Melanocyte of skin (primary cell): Measurements from ENCODE around the gene RBM22. TPM values are rescaled to one million over a fixed set of nuclear protein-coding genes. Genes with fewer than 3 reads are reported as not detected.

ENCODE experiments used
- total RNA-seq, 2 donors: library from RNA; depleted of rRNA; stranded (reverse); fragments of >200 nt; gene quantifications; 2 replicates each; pipeline ENCODE4 v1.2.3, GENCODE V29; 2012

The RBM22 gene
- total RNA-seq: 10 to 100 TPM; 24.1 to 28.6 TPM

DNA sequence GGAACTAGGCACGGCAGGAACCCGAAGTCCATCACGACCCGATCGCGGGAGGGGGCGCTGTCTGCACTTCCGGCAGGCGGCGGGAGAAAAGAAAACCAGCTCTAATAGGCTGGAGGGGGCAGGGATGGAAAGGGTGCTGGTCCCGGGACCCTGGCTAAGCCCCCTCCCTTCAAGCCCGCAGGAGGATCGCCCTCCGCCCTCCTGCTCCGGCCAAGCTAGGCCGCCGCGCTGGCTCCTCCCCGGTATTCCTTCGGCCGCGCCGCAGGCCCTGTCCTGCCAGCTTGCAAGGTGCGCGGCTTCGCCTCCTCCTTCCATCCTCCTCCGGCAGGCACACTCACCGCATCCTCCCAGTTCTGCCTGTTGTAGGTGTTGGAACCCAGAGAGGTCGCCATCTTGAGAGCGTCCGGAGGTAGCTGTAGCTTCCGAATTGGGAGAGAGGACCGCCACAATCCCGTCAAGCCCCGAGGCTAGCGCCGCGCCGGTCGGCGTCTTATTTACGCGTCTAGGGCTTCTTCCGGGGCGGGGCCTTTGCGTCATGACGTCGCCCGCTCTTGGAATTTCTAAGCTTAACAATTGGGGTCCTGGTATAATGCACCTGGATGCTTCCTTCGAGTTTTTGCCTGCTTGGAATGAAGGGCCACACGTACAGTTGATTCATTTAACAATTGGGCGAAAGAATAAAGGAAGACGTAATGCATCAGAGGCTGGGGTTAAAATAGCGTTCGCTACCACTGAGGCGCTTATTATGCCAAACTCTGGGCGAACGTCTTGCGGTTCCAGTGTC lies at the start of gene RBM22:
Gene RBM22, minus strand, starts transcription at position 469 of the 784 bp plus-strand sequence. Its CDS starts 77 bp downstream, at position 392.

DNA sequence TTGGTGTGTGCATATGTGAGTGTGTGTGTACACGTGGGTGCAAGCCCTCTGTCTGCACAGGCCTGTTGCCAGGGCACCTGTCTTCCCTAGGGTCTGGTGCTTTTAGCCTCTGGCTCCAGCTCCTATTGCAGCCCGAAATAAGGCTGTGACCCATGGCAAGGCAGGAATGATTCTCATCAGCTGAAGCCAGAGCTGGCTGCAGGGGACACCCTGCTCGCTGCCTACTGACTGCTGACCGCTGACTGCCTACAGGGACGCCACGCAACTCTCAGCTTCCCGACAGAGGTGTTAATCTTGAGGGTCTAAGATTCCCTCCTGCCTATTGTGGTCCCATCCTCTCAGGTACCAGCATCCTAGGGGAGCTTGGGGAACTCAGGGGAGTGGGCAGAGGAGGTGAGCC lies 39.8 kb downstream of the RBM22 start, which contains the start of gene MYOZ3:
Gene MYOZ3, plus strand, starts transcription at position 166 of the 400 bp plus-strand sequence. CDS start 1,691 bp downstream, outside the sequence.

Other genes with a start within 250 kb of the RBM22 start
- 10 to 100 TPM; 43.7 to 45.6 TPM for gene NDST1, start 192.9 kb downstream of the RBM22 start, total RNA-seq
- 1 to 10 TPM; 4.0 to 4.8 TPM for gene SYNPO, start 60.4 kb downstream of the RBM22 start, total RNA-seq
- gene MYOZ3, start 39.8 kb downstream of the RBM22 start, total RNA-seq: 1 to 10 TPM in 1 of 2 donors, under 1 TPM in 1; 0.34 to 1.3 TPM
- gene DCTN4, start 58.0 kb upstream of the RBM22 start, total RNA-seq: 10 to 100 TPM; 49.6 to 57.8 TPM
- 10 to 100 TPM in 1 of 2 donors, 1 to 10 TPM in 1; 8.9 to 27.3 TPM for gene SMIM3, start 77.7 kb upstream of the RBM22 start, total RNA-seq
- gene IRGM, start 145.5 kb upstream of the RBM22 start, total RNA-seq: not detected
- 1 to 10 TPM; 2.4 to 5.0 TPM for gene ZNF300, start 203.9 kb upstream of the RBM22 start, total RNA-seq